D341Med (cell line): ENCODE results near the gene PACRG.
A peak's percentile ranks its signal among the peaks of the same experiment; 100 is the strongest.

Source experiments
- DNase-seq: peaks from one replicate; pipeline ENCODE4 v3.0.0; 2012; ENCODE audit warnings: low spot score

Gene PACRG

GRCh38 chr6:163137398-163137881 is 409.7 kb downstream of the PACRG start:
- DNase-seq: no peak

GRCh38 chr6:163146036-163146435 is 418.3 kb downstream of the PACRG start:
- DNase-seq: no peak

- no peak for DNase-seq
Observed at GRCh38 chr6:163147994-163148393, 420.2 kb downstream of the PACRG start.

GRCh38 chr6:163148451-163149278 is 420.9 kb downstream of the PACRG start:
- no peak for DNase-seq

- no peak for DNase-seq
Observed at GRCh38 chr6:163149279-163149848, 421.6 kb downstream of the PACRG start.

- DNase-seq: no peak
Observed at GRCh38 chr6:163151212-163151611, 423.4 kb downstream of the PACRG start.

- no peak for DNase-seq
Observed at GRCh38 chr6:163152701-163153100, 424.9 kb downstream of the PACRG start.

GRCh38 chr6:163159110-163159509 is 431.3 kb downstream of the PACRG start:
- DNase-seq: no peak

GRCh38 chr6:163159689-163160088 is 431.9 kb downstream of the PACRG start:
- DNase-seq: no peak

- DNase-seq: no peak
Observed at GRCh38 chr6:163162007-163162873, 434.5 kb downstream of the PACRG start.

- DNase-seq: no peak
Observed at GRCh38 chr6:163162874-163163213, 435.1 kb downstream of the PACRG start.

- DNase-seq: no peak
Observed at GRCh38 chr6:163164175-163164900, 436.6 kb downstream of the PACRG start.

GRCh38 chr6:163165155-163165910 is 437.6 kb downstream of the PACRG start:
- DNase-seq: no peak

- no peak for DNase-seq
Observed at GRCh38 chr6:163165922-163166321, 438.1 kb downstream of the PACRG start.

GRCh38 chr6:163166507-163166906 is 438.7 kb downstream of the PACRG start:
- no peak for DNase-seq

GRCh38 chr6:163169521-163169920 is 441.7 kb downstream of the PACRG start:
- DNase-seq: no peak

GRCh38 chr6:163170294-163170883 is 442.6 kb downstream of the PACRG start:
- DNase-seq: peak; percentile 54

- DNase-seq: no peak
Observed at GRCh38 chr6:163173741-163174140, 446.0 kb downstream of the PACRG start.

- DNase-seq: no peak
Observed at GRCh38 chr6:163175301-163175700, 447.5 kb downstream of the PACRG start.

- no peak for DNase-seq
Observed at GRCh38 chr6:163176097-163176496, 448.3 kb downstream of the PACRG start.

- DNase-seq: no peak
Observed at GRCh38 chr6:163177007-163177406, 449.2 kb downstream of the PACRG start.
